Smooth muscle cell (in vitro differentiated cells): ENCODE measurements around the gene CHPF2. TPM values are rescaled to one million over a fixed set of nuclear protein-coding genes. Genes with fewer than 3 reads are reported as not detected.

Source experiments
- DNase-seq: peaks from one replicate; lab custom pipeline; 2025; ENCODE audit not compliant: unreplicated experiment; lab: John Stamatoyannopoulos, UW
- H2AFZ ChIP-seq: fragments of 200-600 bp; sonication (generic); 2 replicates; pipeline ENCODE4 v1.6.0; 2016; ENCODE audit warnings: antibody characterized with exemption, low read depth, mild to moderate bottlenecking
- H3F3A ChIP-seq: fragments of 200-600 bp; sonication (generic); 2 replicates; pipeline ENCODE4 v1.6.0; 2017; ENCODE audit warnings: antibody characterized with exemption, low read depth
- H3K27ac ChIP-seq: fragments of 200-600 bp; sonication (generic); 2 replicates; pipeline ENCODE4 v1.5.1; 2016; ENCODE audit warnings: low read depth, mild to moderate bottlenecking
- H3K27me3 ChIP-seq: fragments of 200-600 bp; sonication (generic); 2 replicates; pipeline ENCODE4 v1.6.1; 2016; ENCODE audit warnings: low read depth, mild to moderate bottlenecking
- H3K36me3 ChIP-seq: fragments of 200-600 bp; sonication (generic); 2 replicates; pipeline ENCODE4 v1.5.1; 2016; ENCODE audit warnings: low read depth
- H3K4me1 ChIP-seq: fragments of 200-600 bp; sonication (generic); 2 replicates; pipeline ENCODE4 v1.5.1; 2016; ENCODE audit warnings: low read depth
- H3K4me2 ChIP-seq: fragments of 200-600 bp; sonication (generic); 2 replicates; pipeline ENCODE4 v1.6.0; 2016; ENCODE audit warnings: mild to moderate bottlenecking
- H3K4me3 ChIP-seq: fragments of 200-600 bp; sonication (generic); 2 replicates; pipeline ENCODE4 v1.5.1; 2016; ENCODE audit warnings: mild to moderate bottlenecking
- H3K79me2 ChIP-seq: fragments of 200-600 bp; sonication (generic); 2 replicates; pipeline ENCODE4 v1.6.0; 2016; ENCODE audit warnings: low read depth, mild to moderate bottlenecking
- H3K9ac ChIP-seq: fragments of 200-600 bp; sonication (generic); 2 replicates; pipeline ENCODE4 v1.6.0; 2016; ENCODE audit warnings: low read depth
- H3K9me3 ChIP-seq: fragments of 200-600 bp; sonication (generic); replicated peaks from 2 replicates; pipeline ENCODE4 v1.5.1; 2016; ENCODE audit warnings: low read depth
- H4K20me1 ChIP-seq: fragments of 200-600 bp; sonication (generic); 2 replicates; pipeline ENCODE4 v1.6.0; 2016; ENCODE audit warnings: low read depth
- WGBS: methylation state at CpG from one replicate; pipeline ENCODE4 v1.1.7; 2016; ENCODE audit warnings: low lambda C conversion rate; 5-methylcytosine and 5-hydroxymethylcytosine counted together
- polyA plus RNA-seq: library from polyadenylated mRNA; unstranded; fragments of >200 nt; fragmentation: Nextera tagmentation; extraction: Ambion mirVana; gene quantifications from 2 replicates; pipeline ENCODE4 v1.2.1, GENCODE V29; 2016
- total RNA-seq: library from RNA; depleted of rRNA; stranded (reverse); fragments of >200 nt; gene quantifications from 2 replicates; pipeline ENCODE4 v1.2.3, GENCODE V29; 2014
- TF ChIP-seq, protein P1 (sequence below): fragments of 200-600 bp; sonication (generic); IDR thresholded peaks from 2 replicates; pipeline ENCODE4 v1.5.1; 2017; ENCODE audit warnings: borderline replicate concordance, mild to moderate bottlenecking, antibody characterized with exemption; ENCODE audit not compliant: insufficient read depth, poor library complexity, severe bottlenecking

The CHPF2 gene
- total and polyA plus RNA-seq, 2 experiments from 2014 or later, result 42.3 to 70.8 TPM

- no peaks in the 10 kb centered on the region for H3K36me3 ChIP-seq
- H3K9ac ChIP-seq, result no peak overlapping the region
- no peak overlapping the region for H3K27ac ChIP-seq
- WGBS, result 89% methylated on average over 9 of the region's 9 CpGs
- no peaks in the 10 kb centered on the region for H3K27me3 ChIP-seq
- no peaks in the 10 kb centered on the region for H3K79me2 ChIP-seq
- DNase-seq, result no peak
- peaks cover 3% of the 10 kb centered on the region for H3K4me1 ChIP-seq
- H3F3A ChIP-seq, result no peaks in the 10 kb centered on the region
- H3K4me3 ChIP-seq, result no peak overlapping the region
- no peak overlapping the region for H2AFZ ChIP-seq
- H4K20me1 ChIP-seq, result no peaks in the 10 kb centered on the region
- TF ChIP-seq, protein P1, sequence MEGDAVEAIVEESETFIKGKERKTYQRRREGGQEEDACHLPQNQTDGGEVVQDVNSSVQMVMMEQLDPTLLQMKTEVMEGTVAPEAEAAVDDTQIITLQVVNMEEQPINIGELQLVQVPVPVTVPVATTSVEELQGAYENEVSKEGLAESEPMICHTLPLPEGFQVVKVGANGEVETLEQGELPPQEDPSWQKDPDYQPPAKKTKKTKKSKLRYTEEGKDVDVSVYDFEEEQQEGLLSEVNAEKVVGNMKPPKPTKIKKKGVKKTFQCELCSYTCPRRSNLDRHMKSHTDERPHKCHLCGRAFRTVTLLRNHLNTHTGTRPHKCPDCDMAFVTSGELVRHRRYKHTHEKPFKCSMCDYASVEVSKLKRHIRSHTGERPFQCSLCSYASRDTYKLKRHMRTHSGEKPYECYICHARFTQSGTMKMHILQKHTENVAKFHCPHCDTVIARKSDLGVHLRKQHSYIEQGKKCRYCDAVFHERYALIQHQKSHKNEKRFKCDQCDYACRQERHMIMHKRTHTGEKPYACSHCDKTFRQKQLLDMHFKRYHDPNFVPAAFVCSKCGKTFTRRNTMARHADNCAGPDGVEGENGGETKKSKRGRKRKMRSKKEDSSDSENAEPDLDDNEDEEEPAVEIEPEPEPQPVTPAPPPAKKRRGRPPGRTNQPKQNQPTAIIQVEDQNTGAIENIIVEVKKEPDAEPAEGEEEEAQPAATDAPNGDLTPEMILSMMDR, result no peak
- H3K4me2 ChIP-seq, result no peak overlapping the region
- H3K9me3 ChIP-seq, result no peaks in the 10 kb centered on the region
These were observed 41.5 kb downstream of the CHPF2 start for GRCh38 chr7:151273651-151274390.

DNA sequence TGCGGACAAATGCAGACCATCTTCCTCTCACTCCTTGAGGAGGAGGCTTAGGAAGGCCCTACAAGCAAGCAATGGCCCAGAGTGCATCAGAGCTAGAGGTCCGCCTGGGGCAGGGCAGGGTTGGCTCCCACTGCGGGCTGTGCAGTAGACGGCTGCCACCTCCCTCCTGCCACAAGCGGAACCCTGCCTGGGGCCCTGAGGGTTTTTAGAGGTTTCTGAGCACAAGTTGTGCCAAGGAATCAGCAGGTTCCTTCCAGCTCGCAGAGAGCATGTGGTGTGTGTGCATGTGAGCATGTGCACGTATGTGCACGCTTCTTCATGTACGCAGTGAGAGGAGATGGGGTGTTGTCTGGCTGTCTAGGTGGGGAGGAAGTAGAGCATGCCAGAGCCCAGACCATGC lies 42.1 kb downstream of the CHPF2 start:
- no peaks in the 10 kb centered on the region for H4K20me1 ChIP-seq
- H2AFZ ChIP-seq, result no peak overlapping the region
- WGBS, result 93% methylated on average over 9 of the region's 9 CpGs

DNA sequence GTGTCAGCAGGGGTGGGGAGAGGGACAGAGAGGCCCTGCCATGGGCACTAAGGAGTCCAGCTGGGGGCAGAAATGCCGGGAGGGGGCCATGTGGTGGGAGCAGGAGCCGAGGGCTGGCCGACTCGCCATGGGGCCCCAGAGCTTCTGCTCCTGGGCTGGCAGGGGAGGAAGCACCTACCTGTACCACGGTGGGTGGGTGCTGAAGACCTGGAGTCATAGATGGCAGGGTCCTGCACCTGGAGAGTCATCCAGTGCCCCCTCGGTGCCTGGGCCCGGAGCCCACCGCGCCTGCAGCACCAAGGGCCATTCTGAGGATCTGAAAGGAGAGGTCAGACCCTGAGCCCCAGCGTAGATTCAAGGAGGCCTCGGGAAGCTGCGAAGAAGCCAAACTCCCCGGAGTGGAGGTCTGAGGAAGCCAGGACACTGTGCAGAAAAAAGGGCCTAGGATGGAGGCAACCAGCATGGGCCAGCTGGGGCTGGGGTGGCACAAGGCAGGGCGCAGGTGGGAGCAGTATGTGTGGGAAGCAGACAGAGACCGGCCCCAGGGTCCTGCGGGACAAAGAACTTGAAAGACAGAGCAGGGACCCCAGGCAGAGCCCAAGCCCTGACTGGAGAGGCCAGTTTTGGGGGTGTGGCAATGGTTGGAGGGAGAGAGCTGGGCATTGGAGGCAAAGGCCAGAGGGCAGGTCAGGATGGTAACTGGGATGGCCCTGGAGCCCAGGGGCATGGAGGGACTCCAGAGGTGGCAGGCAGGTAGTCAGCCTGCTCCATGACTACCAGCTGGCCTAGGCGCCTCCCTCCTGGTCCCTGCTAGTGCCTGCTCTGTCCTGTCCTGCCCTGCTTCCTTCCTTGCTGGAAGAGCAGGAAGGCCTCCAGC lies 42.9 kb downstream of the CHPF2 start:
- WGBS, result 90% methylated on average over 15 of the region's 17 CpGs
- H3K4me1 ChIP-seq, result peaks cover 3% of the 10 kb centered on the region
- H3K27me3 ChIP-seq, result no peaks in the 10 kb centered on the region
- H3K79me2 ChIP-seq, result no peaks in the 10 kb centered on the region
- H3K27ac ChIP-seq, result no peak overlapping the region
- no peaks in the 10 kb centered on the region for H3F3A ChIP-seq
- H2AFZ ChIP-seq, result no peak overlapping the region
- no peaks in the 10 kb centered on the region for H3K36me3 ChIP-seq
- no peak overlapping the region for H3K4me3 ChIP-seq
- DNase-seq, result no peak
- no peak overlapping the region for H3K4me2 ChIP-seq
- TF ChIP-seq, protein P1, result no peak
- H4K20me1 ChIP-seq, result no peaks in the 10 kb centered on the region
- no peak overlapping the region for H3K9ac ChIP-seq
- H3K9me3 ChIP-seq, result no peaks in the 10 kb centered on the region

More for the DNA sequence above, 42.1 kb downstream of the CHPF2 start:
- H3K27ac ChIP-seq, result no peak overlapping the region
- no peaks in the 10 kb centered on the region for H3F3A ChIP-seq
- no peak overlapping the region for H3K4me2 ChIP-seq
- no peak overlapping the region for H3K9ac ChIP-seq
- H3K79me2 ChIP-seq, result no peaks in the 10 kb centered on the region
- TF ChIP-seq, protein P1, result no peak
- no peak for DNase-seq
- H3K4me1 ChIP-seq, result peaks cover 3% of the 10 kb centered on the region
- H3K27me3 ChIP-seq, result no peaks in the 10 kb centered on the region
- no peaks in the 10 kb centered on the region for H3K9me3 ChIP-seq
- no peak overlapping the region for H3K4me3 ChIP-seq
- H3K36me3 ChIP-seq, result no peaks in the 10 kb centered on the region
